Fibroblast of skin of scalp (primary cell): ENCODE results near the gene IFI6.
A peak's percentile ranks its signal among the peaks of the same experiment; 100 is the strongest.
"Not testable (repeated sequence)": the region's sequence is repeated elsewhere in the genome, so short reads cannot be mapped to it uniquely, and the experiment has no call there.

Experiments used
- DNase-seq: peaks from one replicate; pipeline ENCODE4 v3.0.0-alpha.2; 2013

Gene IFI6

DNA sequence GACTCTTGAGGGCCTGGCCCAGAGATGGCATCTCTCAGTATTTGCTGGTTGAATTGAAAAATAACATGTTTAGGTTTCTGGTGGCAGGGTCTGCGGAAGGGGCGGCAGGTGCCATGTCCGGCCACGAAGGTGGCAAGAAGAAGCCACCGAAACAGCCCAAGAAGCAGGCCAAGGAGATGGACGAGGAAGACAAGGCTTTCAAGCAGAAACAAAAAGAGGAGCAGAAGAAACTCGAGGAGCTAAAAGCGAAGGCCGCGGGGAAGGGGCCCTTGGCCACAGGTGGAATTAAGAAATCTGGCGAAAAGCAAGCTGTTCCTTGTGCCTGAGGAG, 22.7 kb downstream of the IFI6 start:
- no peak for DNase-seq

DNA sequence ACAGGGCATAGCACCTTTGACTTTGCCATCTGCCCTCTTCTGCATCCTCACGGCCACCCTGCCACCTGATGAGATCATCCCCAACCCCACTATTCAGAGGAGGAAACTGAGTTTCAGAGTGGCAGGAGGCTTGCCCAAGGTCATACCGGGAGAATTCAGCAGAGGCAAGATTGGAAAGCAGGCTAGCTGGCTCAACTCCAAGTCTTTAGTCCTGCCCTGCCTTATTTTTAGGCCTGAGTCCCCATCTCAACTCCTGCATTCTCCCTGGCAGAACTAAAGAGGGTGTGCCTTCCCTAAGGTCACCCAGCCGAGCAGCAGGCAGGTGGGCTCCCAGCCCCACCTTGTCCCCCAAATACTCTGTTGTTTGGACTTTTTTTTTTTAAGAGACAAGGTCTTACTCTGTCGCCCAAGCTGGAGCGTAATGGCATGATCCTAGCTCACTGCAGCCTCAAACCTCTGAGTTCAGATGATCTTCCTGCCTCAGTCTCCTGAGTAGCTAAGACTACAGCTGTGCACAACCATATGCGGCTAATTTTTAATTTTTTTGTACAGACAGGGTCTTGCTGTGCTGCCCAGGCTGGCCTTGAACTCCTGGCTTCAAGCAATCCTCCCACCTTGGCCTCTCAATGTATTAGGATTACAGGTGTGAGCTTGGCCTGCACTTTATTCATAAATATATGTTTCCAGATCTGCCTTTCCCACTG, 23.2 kb downstream of the IFI6 start:
- no peak for DNase-seq

DNA sequence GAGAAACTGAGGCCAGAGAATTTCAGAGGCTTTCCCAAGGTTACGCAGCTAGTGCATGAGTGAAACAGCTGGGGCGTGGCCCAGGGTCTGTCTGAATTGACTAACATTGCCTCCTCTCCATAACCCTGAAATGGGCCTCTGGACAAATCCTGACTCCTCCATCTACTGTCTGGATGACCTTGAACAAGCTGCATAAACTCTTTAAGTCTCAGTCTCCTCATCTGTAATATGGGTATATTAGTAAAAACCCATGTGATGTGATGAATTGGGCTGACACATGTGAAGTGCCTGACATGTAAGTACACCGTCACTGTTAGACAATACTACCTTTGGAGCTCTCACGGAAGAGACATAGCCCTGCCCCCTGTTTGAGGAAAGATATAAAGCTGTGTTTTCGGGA, 24.7 kb downstream of the IFI6 start:
- no peak for DNase-seq

DNA sequence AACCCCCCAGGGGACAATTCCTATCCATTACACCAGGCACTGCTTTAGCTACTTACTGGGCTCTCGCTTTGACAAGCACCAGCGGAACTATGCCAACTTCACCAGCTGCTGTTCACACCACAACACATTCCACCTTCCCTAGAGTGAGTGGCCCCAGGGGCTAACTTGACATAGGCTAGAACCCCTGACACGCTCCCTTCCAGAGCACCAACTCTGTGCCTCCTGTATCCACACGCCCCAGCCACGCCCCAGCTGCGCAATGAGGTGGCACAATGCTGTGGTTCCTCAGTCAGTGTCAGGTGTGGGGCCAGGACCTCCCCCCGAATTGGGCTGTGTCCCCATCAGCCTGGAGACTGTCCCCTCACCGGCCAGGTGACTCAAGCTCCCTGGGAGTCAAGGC, 25.3 kb downstream of the IFI6 start:
- no peak for DNase-seq

DNA sequence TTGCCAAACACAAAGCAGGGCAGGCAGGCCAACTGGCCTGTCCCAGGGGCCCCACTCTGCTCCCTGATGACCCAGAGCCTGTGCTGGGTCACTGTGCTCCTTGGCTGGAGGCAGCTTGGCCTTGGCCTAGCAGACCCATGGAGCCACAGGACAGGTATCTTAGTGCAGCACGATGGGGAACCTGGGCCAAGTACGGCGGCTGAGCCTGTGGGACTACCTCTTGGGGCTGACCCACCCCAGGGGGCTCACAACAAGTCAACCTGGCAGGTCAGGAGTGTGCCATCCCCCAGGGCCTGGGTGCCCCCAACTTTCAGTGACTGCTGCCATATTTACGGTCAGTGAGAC, 26.9 kb downstream of the IFI6 start:
- no peak for DNase-seq

DNA sequence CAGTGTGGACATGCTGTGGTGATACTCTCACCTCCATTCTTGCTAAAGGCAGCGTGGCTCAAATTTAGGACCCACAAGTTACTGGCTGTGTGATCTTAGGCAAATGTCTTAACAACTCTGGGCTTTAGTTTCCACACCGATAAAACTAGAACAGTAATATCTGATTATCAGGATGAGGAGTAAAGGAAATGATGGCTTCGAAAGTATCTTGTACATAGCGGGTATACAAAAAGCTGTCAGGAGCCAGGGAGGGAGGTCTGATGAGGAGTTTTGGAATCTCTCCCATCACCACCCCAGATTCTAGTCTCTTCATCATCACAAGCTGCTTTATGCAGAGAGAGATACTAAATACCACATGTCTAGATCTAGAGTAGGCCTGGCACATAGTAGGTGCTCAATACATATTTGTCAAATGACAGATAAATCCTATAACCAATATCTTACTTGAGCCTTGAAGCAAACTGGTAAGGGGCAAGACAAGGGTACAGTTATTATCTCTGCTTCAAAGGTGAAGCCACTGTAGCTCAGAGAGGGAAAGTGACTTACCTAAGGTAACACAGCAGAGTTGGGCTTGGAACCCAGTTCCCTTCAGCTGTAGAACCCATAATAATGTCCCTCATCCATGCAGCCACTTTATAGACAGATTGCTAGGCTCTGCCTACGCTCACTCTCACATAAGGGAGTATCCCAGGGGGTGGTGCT, 27.5 kb downstream of the IFI6 start:
- DNase-seq, result no peak

DNA sequence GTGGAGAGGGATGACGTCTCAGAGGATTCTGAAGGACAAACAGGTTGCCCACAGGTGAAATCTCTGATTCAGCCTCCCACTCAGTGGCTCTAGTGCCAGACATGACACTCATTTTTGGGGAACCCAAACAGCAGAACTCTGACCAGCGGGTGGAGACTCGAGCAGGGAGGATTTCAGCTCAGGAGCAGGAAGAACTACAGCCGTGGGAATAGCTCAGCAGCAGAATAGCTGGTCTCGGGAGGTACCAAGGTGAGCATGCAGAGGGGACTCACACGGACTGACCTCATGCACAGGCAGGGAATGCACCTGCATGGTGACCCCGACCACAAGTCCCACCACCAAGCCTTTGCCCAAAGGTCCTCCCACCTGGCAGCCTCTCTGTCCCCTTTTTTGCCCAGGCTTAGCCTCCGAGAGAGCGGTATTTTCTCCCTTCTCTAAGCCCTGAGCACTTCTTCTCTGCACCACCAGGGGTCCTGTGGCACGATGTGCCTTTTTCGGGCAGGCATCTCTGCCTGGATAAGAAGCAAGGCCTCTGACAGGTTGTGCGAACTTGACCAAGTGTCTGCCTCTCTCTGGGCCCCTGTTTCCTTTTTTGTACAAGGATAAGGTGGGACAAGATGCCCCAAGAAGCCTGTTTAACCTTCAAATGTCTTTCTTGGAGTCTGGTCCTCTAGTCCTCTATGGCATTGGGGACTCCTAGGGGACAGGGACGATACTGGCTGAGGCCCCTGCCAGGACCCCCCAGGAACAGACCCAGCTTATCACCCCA, 28.2 kb downstream of the IFI6 start:
- peak; percentile 53 for DNase-seq

DNA sequence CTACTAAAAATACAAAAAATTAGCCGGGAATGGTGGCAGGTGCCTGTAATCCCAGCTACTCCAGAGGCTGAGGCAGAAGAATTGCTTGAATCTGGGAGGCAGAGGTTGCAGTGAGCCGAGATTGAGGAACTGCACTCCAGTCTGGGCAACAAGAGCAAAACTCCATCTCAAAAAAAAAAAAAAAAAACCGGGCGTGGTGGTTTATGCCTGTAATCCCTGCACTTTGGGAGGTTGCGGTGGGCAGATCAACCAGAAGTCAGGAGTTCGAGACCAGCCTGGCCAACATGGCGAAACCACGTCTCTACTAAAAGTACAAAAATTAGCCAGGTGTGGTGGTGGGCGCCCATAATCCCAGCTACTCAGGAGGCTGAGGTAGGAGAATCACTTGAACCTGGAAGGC, 31.5 kb downstream of the IFI6 start:
- DNase-seq, result not testable (repeated sequence)

DNA sequence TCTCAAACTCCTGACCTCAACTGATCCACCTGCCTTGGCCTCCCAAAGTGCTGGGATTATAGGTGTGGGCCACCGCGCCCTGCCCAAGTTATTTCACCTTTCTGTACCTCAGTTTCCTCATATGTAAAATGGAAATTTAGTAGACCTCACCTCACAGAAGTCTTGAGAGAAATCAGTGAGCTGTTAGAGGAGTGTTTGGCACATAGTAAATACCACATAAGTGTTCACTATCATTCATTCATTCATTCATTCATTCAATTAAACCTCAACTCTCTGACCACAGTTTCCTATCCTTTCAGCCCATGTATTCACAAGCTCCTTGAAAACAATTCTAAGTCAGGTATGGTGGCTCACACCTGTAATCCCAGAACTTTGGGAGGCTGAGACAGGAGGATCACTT, 33.2 kb downstream of the IFI6 start:
- DNase-seq, result no peak

DNA sequence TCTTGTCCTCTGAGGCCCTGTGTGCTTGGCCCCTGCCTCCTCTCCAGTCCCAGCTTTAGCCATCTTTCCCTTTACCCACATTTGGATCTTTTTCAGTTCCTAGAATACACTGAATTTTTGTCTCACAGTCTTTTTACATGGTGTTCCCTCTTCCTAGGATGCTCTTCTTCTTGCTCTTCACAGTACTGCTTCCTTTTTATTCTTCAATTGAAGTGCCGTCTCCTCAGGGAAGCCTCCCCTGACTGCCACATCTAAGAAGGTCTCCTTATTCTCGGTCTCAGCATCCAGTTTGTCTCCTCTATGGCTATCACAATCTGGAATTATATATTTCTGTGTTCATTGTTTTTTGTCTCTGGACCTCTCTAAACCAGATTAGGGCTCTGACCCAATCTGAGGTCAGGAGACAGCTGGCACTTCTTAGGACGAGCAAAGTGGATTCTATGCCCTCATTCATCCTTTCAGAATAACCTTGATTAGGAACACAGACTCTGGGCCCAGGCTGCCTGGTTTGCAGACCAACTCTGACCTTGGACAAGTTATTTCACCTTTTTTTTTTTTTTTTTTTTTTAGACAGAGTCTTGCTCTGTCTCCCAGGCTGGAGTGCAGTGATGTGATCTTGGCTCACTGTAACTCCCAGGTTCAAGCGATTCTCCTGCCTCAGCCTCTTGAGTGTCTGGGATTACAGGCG, 33.8 kb downstream of the IFI6 start:
- no peak for DNase-seq

DNA sequence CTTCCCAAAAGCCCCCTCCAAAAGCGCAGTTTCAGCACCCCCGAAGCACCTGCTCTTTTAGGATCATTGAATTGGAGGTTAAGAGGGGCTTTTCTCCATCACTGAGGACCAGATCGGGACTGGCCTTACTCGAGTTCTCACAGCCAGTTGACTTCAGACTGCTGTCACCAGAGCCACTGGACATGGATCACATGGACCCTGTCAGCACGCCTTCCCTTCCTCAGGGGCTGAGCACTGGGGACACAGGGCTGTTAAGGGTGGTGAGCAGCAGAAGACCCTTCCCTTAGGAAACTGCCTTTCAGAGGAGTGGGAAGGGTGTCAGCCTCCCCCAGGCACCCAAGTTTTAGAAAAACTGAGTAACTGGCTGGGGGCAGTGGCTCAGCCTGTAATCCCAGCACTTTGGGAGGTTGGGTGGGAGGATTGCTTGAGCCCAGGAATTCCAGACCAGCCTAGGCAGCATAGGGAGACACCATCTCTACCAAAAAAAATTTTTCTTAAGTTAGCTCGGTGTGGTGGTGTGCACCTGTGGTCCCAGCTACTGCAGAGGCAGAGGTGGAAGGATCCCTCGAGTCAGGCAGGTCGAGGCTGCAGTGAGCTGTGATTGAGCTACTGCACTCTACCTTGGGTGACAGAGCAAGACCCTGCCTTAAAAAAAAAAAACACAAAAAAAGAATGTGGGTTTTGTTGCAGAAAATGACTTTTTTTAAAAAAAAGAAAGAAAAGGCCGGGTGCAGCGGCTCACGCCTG, 36.4 kb downstream of the IFI6 start:
- no peak for DNase-seq

DNA sequence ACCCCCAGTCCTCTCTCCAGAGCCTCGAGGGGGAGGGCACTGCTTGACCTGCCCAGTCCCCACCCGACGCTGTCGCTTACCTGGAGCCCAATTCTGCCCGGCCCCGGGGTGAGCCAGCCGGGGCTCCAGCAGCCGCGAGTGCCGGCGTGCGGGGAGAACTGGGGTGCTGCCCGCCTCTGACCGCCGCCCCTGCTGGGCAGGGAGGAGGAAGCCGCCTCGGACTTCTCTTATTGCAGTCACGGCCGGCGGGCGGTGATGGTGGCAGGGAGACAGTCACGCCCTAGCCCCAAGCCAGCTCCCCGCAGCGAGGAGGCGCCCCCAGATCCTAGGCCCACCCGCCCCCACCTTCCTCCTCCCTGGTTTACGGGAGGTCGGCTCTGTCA, 37.0 kb downstream of the IFI6 start, which contains the start of gene FGR:
Gene FGR (minus strand): TSS at position 201 of the 383 bp plus-strand sequence. CDS start 11,269 bp downstream, outside the sequence.
- no peak for DNase-seq

DNA sequence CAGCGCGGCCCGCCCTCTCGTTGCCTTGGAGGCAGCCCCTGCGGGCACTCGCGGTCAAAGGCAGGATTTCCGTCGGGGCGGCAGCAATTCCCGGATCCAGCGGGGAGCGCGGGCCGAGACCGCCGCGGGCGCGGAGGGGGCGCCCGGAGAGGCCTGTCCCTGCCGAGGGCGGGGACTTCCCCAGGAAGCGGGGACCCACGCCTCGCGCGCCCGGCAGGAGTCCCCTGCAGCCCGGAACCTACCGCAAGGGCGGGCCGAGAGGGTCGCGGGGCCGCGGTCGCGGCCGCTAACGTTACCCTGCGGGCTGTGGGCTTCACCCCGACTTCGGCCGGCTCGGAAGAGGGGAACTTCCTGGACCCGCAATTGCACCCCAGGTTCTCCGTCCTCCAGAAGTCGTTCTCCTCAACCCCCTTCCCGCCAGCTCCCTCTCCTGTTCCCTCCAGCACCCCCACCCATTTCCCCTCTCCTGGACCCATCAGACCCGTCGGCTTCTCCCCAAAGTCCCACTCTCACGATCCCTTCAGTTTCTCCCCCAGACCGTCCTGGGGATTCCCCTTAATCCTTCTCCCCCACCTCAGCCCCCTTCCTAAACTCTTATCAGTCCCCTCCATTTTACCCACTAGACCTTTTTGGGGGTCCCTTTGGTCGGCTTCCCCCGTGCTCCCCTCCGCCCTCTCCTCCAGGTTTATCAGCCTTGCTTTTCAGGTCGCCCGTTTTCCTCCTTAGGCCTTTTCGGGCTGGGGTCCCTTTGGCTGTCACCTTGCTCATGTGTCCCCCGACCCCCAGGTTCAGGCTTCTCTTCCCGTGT, 37.6 kb downstream of the IFI6 start:
- DNase-seq, result no peak

DNA sequence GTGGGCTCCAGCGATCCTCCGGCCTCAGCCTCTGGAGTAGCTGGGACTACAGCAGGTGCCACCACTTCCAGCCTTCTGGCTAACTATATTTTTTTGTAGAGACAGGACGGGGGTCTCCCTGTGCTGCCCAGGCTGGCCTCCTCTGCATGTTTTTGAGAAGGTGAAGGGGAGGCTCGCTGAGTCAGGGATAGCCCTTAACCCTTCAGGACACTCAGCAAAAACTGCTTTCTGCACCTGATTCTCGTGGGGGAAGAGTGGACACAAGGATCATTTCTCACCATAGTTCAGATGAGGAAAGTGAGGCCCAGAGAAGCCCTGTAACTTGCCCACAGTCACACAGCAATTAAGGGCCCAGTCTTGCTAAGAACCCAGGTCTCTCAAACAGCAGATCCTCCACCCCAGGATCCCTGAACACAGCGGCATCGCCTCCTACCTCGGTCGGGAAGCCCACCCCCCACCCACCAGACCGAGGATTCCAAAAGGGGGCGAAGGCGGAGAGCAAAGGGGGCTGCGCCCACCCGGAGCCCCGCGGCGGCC, 38.3 kb downstream of the IFI6 start:
- no peak for DNase-seq

DNA sequence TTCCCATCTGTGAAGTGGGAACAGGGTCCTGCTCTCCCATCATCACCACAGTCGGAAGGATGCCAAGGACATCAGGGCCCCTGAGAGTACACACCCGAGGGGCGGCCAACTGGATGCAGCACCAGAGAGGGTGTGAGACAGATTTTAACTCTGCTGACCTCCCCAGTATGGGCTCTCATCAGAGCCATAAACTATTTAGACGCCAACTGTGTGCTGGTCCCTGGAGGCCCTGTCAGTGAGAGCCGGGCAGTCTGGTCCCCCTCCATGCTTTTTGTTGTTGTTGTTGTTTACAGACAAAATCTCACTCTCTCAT, 38.7 kb downstream of the IFI6 start:
- DNase-seq, result no peak

DNA sequence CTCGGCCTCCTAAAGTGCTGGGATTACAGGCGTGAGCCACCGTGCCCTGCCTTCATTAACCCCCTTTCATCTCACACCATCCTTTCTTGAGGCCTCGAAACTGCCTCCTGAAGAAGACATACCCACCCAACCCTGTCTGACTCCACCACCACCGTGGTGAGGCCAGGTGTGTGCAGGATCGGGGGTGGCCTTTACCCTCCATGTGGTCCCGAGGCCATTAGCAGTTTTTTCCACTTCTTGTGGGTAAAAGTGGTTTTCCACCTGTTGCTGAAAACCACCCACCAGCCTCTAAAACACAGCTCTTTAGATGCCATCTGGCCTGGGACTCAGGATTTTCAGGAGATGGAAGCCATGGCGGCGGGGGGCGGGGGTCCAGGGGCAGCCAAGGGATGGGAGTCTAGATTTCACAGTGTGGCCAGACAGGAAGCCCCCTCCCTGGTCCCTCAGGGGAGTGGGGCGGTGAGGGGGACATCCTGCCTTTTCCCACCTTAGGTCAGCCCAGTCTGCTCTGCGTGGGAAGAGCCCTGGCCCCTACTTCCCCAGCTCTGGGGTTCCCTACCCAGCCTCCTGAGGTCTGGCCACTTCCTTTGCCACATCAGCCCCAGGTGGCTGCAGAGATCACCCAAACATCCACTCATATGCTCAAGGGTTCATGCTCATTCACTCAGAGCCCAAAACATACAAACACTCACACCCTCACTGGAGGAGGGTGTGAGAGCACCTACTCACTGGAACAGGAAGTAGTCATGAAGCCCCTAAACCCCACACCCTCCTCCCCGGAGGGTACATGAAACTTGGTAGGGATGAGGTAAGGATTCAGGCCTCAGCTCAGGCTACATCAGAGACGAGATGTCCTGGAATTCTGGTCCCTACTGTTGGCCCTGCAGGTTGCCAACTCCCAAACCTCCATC, 39.4 kb downstream of the IFI6 start:
- no peak for DNase-seq

DNA sequence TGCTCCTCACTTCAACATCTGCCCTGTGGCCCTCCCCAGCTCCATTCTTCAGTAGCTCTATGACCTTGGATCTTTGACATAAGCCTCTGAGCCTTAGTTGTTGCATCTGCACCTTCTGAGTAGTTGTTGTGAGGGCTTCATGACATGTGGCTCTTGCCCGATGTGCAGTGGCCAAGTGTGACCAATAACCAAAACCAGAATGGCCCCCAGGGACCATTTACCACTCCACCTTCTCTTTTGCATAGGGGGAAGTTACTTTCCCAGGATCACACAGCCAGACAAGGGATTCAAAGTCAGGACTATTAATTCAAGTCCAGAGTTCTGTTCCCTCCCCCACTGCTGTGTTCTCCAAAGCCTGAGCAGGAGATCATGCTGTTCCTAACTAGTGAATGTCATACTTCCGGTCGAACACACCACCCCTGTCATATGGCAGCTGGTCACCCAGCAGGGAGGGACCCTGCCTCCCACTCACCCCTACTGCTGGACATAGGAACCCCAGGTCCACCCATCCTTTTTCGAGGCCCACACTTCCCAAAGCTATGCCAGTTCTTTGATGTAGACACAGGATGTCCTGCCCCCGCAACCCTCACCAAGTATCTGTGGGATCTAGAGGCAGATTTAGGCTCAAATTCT, 41.0 kb downstream of the IFI6 start:
- DNase-seq, result no peak

DNA sequence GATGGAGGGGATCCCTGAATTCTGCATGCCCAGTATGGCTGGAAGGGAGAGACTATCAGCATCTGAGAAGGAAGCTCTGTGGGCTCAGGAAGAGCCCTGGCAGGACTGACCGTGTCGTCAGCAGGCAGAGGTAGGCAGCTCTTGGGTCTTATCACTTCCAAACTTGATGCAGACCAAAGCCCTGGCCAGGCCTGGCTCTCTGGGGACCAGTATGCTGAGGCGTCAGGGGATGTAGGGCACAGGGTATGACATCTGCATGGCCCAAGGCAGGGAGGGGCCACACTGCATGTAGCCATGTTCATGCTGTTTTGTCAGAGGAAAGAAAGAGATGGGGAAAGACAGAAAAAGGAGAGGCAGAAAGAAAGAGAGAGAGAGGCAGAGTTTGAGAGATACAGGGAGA, 43.3 kb downstream of the IFI6 start:
- DNase-seq, result no peak

DNA sequence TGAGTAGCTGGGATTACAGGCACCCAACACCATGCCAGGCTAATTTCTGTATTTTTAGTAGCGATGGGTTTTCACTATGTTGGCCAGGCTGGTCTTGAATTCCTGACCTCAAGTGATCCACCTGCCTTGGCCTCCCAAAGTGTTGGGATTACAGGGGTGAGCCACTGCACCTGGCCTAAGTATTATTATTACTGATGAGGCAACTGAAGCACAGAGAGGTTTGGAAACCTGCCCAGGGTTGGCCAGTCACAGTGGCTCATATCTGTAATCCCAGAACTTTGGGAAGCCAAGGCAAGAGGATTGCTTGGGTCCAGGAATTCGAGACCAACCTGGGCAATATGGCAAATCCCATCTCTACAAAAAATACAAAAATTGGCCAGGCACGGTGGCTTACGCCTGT, 44.3 kb downstream of the IFI6 start:
- DNase-seq, result not testable (repeated sequence)

DNA sequence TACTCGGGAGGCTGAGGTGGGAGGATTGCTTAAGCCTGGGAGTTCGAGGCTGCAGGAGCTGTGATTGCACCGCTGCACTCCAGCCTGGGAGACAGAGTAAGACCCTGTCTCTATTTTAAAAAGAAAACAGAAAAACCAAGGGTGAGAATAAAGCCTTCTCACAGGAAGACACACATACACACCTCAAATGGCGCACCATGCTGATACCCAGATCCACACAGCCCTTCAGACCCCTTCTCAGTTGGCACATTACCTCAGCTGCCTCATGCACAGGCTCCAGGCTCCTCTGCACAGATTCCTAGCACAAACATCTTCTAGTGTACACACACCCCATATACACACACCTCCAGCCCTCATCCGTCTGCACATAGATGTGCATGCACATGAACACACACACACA, 44.9 kb downstream of the IFI6 start:
- DNase-seq, result no peak
